ENCODE data around the gene SIGLEC11.

GRCh38 chr19:49940482-49940791 is 20.5 kb downstream of the SIGLEC11 start:
- no peak for TF ChIP-seq POLR2AphosphoS5 (IDR thresholded peaks at IDR 0.05; ENCODE audit: low read depth, low read length)
- TF ChIP-seq, protein P1, sequence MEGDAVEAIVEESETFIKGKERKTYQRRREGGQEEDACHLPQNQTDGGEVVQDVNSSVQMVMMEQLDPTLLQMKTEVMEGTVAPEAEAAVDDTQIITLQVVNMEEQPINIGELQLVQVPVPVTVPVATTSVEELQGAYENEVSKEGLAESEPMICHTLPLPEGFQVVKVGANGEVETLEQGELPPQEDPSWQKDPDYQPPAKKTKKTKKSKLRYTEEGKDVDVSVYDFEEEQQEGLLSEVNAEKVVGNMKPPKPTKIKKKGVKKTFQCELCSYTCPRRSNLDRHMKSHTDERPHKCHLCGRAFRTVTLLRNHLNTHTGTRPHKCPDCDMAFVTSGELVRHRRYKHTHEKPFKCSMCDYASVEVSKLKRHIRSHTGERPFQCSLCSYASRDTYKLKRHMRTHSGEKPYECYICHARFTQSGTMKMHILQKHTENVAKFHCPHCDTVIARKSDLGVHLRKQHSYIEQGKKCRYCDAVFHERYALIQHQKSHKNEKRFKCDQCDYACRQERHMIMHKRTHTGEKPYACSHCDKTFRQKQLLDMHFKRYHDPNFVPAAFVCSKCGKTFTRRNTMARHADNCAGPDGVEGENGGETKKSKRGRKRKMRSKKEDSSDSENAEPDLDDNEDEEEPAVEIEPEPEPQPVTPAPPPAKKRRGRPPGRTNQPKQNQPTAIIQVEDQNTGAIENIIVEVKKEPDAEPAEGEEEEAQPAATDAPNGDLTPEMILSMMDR (CRISPR knock-in tag; IDR thresholded peaks at IDR 0.05) = no peak
- TF ChIP-seq RFX5 (IDR thresholded peaks at IDR 0.05; ENCODE audit: low read depth, low read length) = no peak
- TF ChIP-seq, protein P2, sequence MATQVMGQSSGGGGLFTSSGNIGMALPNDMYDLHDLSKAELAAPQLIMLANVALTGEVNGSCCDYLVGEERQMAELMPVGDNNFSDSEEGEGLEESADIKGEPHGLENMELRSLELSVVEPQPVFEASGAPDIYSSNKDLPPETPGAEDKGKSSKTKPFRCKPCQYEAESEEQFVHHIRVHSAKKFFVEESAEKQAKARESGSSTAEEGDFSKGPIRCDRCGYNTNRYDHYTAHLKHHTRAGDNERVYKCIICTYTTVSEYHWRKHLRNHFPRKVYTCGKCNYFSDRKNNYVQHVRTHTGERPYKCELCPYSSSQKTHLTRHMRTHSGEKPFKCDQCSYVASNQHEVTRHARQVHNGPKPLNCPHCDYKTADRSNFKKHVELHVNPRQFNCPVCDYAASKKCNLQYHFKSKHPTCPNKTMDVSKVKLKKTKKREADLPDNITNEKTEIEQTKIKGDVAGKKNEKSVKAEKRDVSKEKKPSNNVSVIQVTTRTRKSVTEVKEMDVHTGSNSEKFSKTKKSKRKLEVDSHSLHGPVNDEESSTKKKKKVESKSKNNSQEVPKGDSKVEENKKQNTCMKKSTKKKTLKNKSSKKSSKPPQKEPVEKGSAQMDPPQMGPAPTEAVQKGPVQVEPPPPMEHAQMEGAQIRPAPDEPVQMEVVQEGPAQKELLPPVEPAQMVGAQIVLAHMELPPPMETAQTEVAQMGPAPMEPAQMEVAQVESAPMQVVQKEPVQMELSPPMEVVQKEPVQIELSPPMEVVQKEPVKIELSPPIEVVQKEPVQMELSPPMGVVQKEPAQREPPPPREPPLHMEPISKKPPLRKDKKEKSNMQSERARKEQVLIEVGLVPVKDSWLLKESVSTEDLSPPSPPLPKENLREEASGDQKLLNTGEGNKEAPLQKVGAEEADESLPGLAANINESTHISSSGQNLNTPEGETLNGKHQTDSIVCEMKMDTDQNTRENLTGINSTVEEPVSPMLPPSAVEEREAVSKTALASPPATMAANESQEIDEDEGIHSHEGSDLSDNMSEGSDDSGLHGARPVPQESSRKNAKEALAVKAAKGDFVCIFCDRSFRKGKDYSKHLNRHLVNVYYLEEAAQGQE (IDR thresholded peaks at IDR 0.05; ENCODE audit: borderline replicate concordance in 1 of 2, low read depth in 1 of 2, low read length in 2 of 2) = no peak
- TF ChIP-seq EP300 (IDR thresholded peaks at IDR 0.05; ENCODE audit: low read depth in 2 of 2, low read length in 2 of 2) = no peak
- TF ChIP-seq EP300 (CRISPR knock-in tag; IDR thresholded peaks at IDR 0.05; ENCODE audit: borderline replicate concordance) = no peak
- no peak for TF ChIP-seq MYC (CRISPR knock-in tag; IDR thresholded peaks at IDR 0.05; ENCODE audit: borderline replicate concordance)
- TF ChIP-seq, protein P3, sequence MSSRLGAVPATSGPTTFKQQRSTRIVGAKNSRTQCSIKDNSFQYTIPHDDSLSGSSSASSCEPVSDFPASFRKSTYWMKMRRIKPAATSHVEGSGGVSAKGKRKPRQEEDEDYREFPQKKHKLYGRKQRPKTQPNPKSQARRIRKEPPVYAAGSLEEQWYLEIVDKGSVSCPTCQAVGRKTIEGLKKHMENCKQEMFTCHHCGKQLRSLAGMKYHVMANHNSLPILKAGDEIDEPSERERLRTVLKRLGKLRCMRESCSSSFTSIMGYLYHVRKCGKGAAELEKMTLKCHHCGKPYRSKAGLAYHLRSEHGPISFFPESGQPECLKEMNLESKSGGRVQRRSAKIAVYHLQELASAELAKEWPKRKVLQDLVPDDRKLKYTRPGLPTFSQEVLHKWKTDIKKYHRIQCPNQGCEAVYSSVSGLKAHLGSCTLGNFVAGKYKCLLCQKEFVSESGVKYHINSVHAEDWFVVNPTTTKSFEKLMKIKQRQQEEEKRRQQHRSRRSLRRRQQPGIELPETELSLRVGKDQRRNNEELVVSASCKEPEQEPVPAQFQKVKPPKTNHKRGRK (CRISPR knock-in tag; IDR thresholded peaks at IDR 0.05) = no peak
- TF ChIP-seq ZNF333 (CRISPR knock-in tag; IDR thresholded peaks at IDR 0.05; ENCODE audit: borderline replicate concordance) = no peak
- no peak for TF ChIP-seq POLR2A (IDR thresholded peaks at IDR 0.05; ENCODE audit: insufficient read depth in 1 of 2, low read depth in 2 of 2, low read length in 2 of 2)
- TF ChIP-seq ZNF691 (CRISPR knock-in tag; IDR thresholded peaks at IDR 0.05; ENCODE audit: borderline replicate concordance, low read depth) = no peak
- no peak for TF ChIP-seq POGK (CRISPR knock-in tag; conservative IDR thresholded peaks at IDR 0.05)
